CD4-positive, CD25-positive, alpha-beta regulatory T cell (primary cell): ENCODE data around the gene HCK. TPM values are rescaled to one million over a fixed set of nuclear protein-coding genes. Genes with fewer than 3 reads are reported as not detected.

Experiments used
- ATAC-seq, 2 donors: fragments of 150-1000 bp; cut with Tn5 transposase; one replicate each; pipeline ENCODE4 v1.10.0; 2021; ENCODE audit warnings: low read depth in 2 of 2, moderate number of reproducible peaks in 2 of 2, moderate library complexity in 1 of 2
- DNase-seq, 3 donors: peaks; one replicate each; pipeline versions ENCODE4 v3.0.0 to v3.0.0-alpha.2; 2012 to 2022; ENCODE audit warnings: mixed read lengths in 1 of 3
- H3K27ac ChIP-seq: one replicate; pipeline ENCODE4 v1.7.0; 2013; ENCODE audit warnings: mild to moderate bottlenecking, low read length; ENCODE audit not compliant: insufficient read depth, poor library complexity, severe bottlenecking
- H3K27me3 ChIP-seq: one replicate; pipeline ENCODE4 v1.7.0; 2013; ENCODE audit warnings: low read length; ENCODE audit not compliant: control insufficient read depth, insufficient read depth
- H3K36me3 ChIP-seq: one replicate; pipeline ENCODE4 v1.7.0; 2013; ENCODE audit warnings: mild to moderate bottlenecking, low read length, moderate library complexity; ENCODE audit not compliant: control insufficient read depth, insufficient read depth
- H3K4me1 ChIP-seq: 2 replicates; pipeline ENCODE4 v1.7.0; 2013; ENCODE audit warnings: mild to moderate bottlenecking, low read length; ENCODE audit not compliant: insufficient read depth, control insufficient read depth, poor library complexity, severe bottlenecking
- H3K4me3 ChIP-seq: one replicate; pipeline ENCODE4 v1.7.0; 2013; ENCODE audit warnings: low read depth, mild to moderate bottlenecking, low read length, moderate library complexity
- H3K9me3 ChIP-seq, 2 experiments: 1 replicate in 1 of 2; 2 replicates in 1 of 2; pipeline ENCODE4 v1.7.0; 2013; ENCODE audit warnings: low read length in 2 of 2, mild to moderate bottlenecking in 1 of 2, moderate library complexity in 1 of 2; ENCODE audit not compliant: control insufficient read depth in 2 of 2
- H3K27ac Mint-ChIP-seq, 3 donors: one replicate each; pipeline ENCODE4 v1.8.0; 2020 to 2022; ENCODE audit warnings: mild to moderate bottlenecking in 3 of 3, mixed read lengths in 3 of 3, moderate library complexity in 2 of 3
- H3K27me3 Mint-ChIP-seq: one replicate; pipeline ENCODE4 v1.8.0; 2022; ENCODE audit warnings: mild to moderate bottlenecking, mixed read lengths
- H3K36me3 Mint-ChIP-seq: one replicate; pipeline ENCODE4 v1.8.0; 2020; ENCODE audit warnings: mixed read lengths
- H3K4me1 Mint-ChIP-seq, 4 donors: one replicate each; pipeline ENCODE4 v1.8.0; 2020 to 2022; ENCODE audit warnings: mixed read lengths in 4 of 4, mild to moderate bottlenecking in 1 of 4
- H3K4me3 Mint-ChIP-seq, 4 donors: one replicate each; pipeline ENCODE4 v1.8.0; 2020 to 2022; ENCODE audit warnings: mild to moderate bottlenecking in 4 of 4, mixed read lengths in 4 of 4, moderate library complexity in 3 of 4
- H3K9me3 Mint-ChIP-seq, 7 donors: one replicate each; pipeline ENCODE4 v1.8.0; 2020 to 2022; ENCODE audit warnings: mixed read lengths in 7 of 7, mild to moderate bottlenecking in 3 of 7, moderate library complexity in 2 of 7
- polyA plus RNA-seq, 4 donors: library from polyadenylated mRNA; unstranded; fragments of 300-500 nt; fragmentation: Illumina TruSeq; gene quantifications; one replicate each; pipeline ENCODE4 v1.2.3, GENCODE V29; 2021
- total RNA-seq: library from RNA; stranded (reverse); gene quantifications from one replicate; pipeline ENCODE4 v1.2.3, GENCODE V29; 2022

The HCK gene
- total and polyA plus RNA-seq, 5 donors from 2014 or later = 0.23 to 0.87 (median 0.25) TPM; not detected in 2

DNA sequence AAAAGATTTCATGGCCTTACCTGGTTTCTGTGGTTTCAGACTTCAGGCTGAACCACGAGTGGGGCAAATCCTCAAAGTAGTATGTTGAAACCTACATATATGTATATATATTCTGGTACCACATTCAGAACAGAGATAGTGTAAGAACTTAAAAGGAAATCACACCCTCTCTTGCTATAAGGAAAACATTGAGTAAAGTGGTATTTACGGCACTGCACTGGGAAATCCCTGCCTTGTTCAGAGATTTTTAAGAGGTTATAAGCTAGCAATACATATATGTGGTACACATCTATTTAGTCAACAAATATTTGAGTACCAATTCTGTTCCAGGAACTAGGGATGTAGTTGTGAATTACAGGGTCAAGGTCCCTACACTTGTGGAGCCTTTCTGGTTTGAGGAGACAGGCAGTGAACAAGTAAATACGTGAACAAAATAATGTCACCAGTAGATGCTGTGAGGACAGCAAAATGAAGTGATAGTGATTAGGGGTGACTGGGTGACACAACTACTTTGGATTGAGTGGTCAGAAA is 59.2 kb downstream of the HCK start:
- H3K36me3 ChIP-seq = peaks cover 2% of the 10 kb centered on the region
- no peak for ATAC-seq
- peaks cover 13% of the 10 kb centered on the region for H3K4me1 ChIP-seq
- H3K27ac ChIP-seq = no peak overlapping the region
- Mint-ChIP-seq H3K9me3 (no peaks in the 10 kb centered on the region), H3K4me3 (peak overlapping the region; percentile 12 to 100 (median 94)), H3K27ac (peak overlapping the region in 2 of 3 donors; percentile 71 to 96), H3K4me1 (peaks cover 25 to 59% (median 40%) of the 10 kb centered on the region in 4 donors), H3K27me3 (no peaks in the 10 kb centered on the region), H3K36me3 (peaks cover 13% of the 10 kb centered on the region)
- no peaks in the 10 kb centered on the region for H3K9me3 ChIP-seq
- peak overlapping the region; percentile 99 for H3K4me3 ChIP-seq
- H3K27me3 ChIP-seq = no peaks in the 10 kb centered on the region
- no peak for DNase-seq

DNA sequence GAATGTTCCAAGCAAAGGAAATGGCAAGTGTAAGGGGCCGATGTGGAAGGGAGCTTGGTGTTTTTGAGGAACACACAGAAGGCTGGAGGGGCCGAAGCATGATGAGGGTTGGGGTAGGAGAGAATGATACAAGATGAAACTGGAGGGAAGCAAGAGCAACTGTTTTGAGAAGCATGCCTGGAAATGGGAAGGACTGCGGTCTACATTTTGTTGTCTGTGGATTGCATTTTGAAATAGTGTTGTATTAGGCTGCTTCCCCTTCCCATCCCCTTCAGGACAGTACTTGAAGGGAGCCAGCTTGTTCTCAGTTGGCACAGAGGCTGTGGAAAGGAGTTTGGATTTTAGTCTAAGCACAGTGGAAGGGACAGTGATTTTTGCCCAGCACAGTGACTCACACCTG is 59.7 kb downstream of the HCK start:
- peaks cover 25 to 65% (median 42%) of the 10 kb centered on the region in 4 donors for H3K4me1 Mint-ChIP-seq
- H3K4me1 ChIP-seq = peaks cover 13% of the 10 kb centered on the region

DNA sequence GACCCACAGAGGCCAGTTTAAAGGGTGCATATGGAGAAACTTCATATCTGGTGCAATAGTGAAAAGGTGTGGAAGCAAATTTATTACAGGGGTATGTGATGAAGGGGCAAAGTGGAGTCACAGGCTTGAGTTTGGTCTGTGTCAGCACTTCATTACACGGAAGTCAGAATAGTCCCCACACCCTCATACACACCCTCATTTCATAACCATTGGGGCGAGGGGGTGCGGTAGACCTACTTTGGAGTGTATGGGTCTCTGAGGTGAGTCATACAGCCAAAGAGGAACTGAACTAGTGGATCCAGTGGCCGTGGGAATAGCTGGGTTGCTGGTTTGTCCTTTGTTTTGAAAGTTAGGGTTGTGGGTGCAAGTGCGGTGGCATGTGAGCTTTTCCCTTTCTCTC is 60.8 kb downstream of the HCK start:
- DNase-seq = no peak

More for the DNA sequence above, 59.7 kb downstream of the HCK start:
- H3K27me3 ChIP-seq = no peaks in the 10 kb centered on the region
- DNase-seq (no peak), ATAC-seq (no peak)
- Mint-ChIP-seq H3K27ac (no peak overlapping the region), H3K27me3 (no peaks in the 10 kb centered on the region), H3K9me3 (no peaks in the 10 kb centered on the region), H3K4me3 (peak overlapping the region; percentile 12 to 95 (median 74)), H3K36me3 (peaks cover 13% of the 10 kb centered on the region)
- no peak overlapping the region for H3K27ac ChIP-seq
- peaks cover 2% of the 10 kb centered on the region for H3K36me3 ChIP-seq
- no peaks in the 10 kb centered on the region for H3K9me3 ChIP-seq
- H3K4me3 ChIP-seq = no peak overlapping the region

DNA sequence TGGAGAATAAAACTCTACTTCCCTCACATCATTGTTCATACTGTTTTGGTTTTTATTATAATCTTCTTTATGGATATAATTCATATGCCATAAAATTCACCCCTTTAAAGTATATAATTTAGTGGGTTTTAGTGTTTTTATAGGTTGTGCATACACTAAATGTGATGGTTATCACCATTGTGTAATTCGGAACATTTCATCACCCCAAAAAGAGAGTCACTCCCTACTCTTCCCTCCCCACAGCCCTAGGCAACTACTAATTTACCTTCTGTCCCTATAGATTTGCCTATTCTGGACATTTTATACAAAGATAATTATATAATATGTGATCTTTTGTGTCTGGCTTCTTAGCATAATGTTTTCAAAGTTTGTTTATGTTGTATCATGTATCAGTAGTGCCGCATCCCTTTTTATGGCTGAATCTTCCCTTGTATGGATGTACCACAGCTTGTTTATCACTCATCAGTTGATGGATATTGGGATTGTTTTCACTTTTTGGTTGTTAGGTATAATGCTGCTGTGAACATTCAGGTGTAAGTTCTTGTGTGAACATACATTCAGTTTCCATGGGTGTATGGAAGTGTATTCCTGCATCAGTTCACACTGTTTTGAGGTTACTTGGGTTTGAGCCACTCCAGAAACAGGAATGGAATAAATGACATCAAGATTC is 61.7 kb downstream of the HCK start:
- H3K27ac Mint-ChIP-seq = no peak overlapping the region
- H3K36me3 ChIP-seq = peaks cover 2% of the 10 kb centered on the region
- H3K4me3 ChIP-seq = no peak overlapping the region
- H3K4me1 Mint-ChIP-seq = peaks cover 25 to 77% (median 50%) of the 10 kb centered on the region in 4 donors
- no peak overlapping the region for H3K27ac ChIP-seq
- DNase-seq (no peak), ATAC-seq (no peak)
- peak overlapping the region in 3 of 4 donors; percentile 10 to 77 (median 57) for H3K4me3 Mint-ChIP-seq
- no peaks in the 10 kb centered on the region for H3K27me3 Mint-ChIP-seq
- H3K9me3 ChIP-seq = no peaks in the 10 kb centered on the region
- no peaks in the 10 kb centered on the region for H3K9me3 Mint-ChIP-seq
- no peaks in the 10 kb centered on the region for H3K27me3 ChIP-seq
- peaks cover 18% of the 10 kb centered on the region for H3K4me1 ChIP-seq
- H3K36me3 Mint-ChIP-seq = peaks cover 13% of the 10 kb centered on the region

More for the DNA sequence above, 60.8 kb downstream of the HCK start:
- Mint-ChIP-seq H3K4me1 (peaks cover 25 to 74% (median 49%) of the 10 kb centered on the region in 4 donors), H3K36me3 (peaks cover 13% of the 10 kb centered on the region), H3K27me3 (no peaks in the 10 kb centered on the region), H3K27ac (no peak overlapping the region), H3K9me3 (no peaks in the 10 kb centered on the region), H3K4me3 (peak overlapping the region in 2 of 4 donors; percentile 10 to 77)
- Histone ChIP-seq H3K9me3 (no peaks in the 10 kb centered on the region), H3K27ac (no peak overlapping the region), H3K36me3 (peaks cover 2% of the 10 kb centered on the region), H3K27me3 (no peaks in the 10 kb centered on the region), H3K4me1 (peaks cover 18% of the 10 kb centered on the region), H3K4me3 (no peak overlapping the region)
- ATAC-seq = no peak

DNA sequence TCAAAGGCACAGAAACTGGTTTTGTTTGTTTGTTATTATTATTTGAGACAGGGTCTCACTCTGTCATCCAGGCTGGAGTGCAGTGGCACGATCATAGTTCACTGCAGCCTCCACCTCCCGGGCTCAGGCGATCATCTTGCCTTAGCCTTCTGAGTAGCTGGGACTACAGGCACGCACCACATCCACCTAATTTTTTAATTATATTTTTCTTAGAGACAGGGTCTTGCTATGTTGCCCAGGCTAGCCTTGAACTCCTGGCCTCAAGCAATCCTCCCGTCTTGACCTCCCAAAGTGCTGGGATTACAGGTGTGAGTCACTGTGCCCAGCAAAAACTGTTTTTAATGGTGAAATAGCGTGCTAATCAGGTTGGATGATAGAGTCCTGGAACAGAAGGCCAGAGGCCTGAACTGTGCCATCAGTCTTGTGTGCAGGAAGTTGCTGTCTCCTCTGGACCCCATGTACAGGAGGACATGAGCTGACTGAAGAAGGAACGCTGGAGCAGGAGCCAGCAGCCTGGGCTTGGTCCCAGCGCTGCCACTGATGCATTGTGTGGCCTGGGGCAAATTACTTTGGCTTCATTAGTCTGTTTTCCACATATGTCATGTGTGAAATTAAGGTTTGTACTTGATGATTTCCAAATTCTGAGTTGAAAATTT is 62.4 kb downstream of the HCK start:
- Histone ChIP-seq H3K27me3 (no peaks in the 10 kb centered on the region), H3K9me3 (no peaks in the 10 kb centered on the region), H3K4me1 (peaks cover 18% of the 10 kb centered on the region), H3K27ac (no peak overlapping the region), H3K36me3 (peaks cover 2% of the 10 kb centered on the region), H3K4me3 (no peak overlapping the region)
- H3K4me3 Mint-ChIP-seq = peak overlapping the region in 1 of 4 donors; percentile 71
- peaks cover 25 to 75% (median 50%) of the 10 kb centered on the region in 4 donors for H3K4me1 Mint-ChIP-seq
- H3K27me3 Mint-ChIP-seq = no peaks in the 10 kb centered on the region
- H3K9me3 Mint-ChIP-seq = no peaks in the 10 kb centered on the region
- ATAC-seq (no peak), DNase-seq (no peak)
- H3K27ac Mint-ChIP-seq = no peak overlapping the region
- peaks cover 13% of the 10 kb centered on the region for H3K36me3 Mint-ChIP-seq

DNA sequence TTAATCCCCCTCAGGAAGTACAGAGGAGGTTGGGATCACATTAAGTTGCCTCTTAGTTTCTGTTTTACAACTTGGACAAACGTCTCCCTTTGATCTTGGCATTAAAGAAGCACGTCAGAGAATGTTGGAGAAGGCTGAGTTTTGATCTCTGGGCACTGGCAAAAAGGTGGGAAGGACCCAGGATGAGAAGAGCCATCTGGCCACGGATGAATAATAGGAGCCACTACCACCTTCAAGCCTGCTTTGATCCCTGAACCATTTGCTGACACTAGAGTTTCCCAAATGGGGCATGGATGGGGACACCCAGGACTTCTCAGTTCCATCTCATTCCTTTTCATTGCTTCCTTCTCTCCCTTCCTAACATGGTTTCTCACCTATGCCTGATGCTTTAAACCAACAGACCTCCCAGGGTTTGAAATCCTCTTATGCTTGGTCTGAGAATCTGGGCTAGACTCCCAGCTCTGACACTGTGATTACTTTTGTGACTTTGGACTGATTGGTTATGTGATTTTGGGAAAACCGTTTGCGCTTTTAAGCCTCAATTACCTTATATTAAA is 63.2 kb downstream of the HCK start:
- no peak overlapping the region for H3K27ac ChIP-seq
- Mint-ChIP-seq H3K4me1 (peaks cover 25 to 69% (median 48%) of the 10 kb centered on the region in 4 donors), H3K4me3 (peak overlapping the region in 1 of 4 donors; percentile 71)

DNA sequence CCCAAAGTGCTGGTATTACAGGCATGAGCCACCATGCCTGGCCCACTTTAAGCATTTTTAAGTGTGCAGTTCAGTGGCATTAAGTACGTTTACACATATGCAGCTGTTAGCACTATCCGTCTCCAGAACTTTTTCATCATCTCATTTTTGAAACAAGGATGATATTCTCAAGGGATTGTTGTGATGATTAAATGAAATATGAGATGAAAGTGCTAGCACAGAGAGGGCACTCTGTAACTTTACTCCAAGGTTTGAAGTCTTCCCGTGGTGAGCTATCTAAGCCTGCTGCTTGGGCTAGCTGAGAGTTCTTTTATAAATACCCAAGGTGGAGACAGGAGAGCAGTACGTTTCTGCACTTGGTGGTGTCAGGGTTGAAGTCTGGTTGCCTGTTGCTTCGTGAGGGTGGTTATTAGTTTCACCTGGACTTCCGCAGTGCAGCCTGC is 64.1 kb downstream of the HCK start:
- Histone ChIP-seq H3K9me3 (no peaks in the 10 kb centered on the region), H3K27me3 (no peaks in the 10 kb centered on the region), H3K27ac (no peak overlapping the region), H3K4me1 (peaks cover 9% of the 10 kb centered on the region), H3K36me3 (peaks cover 2% of the 10 kb centered on the region), H3K4me3 (no peak overlapping the region)
- Mint-ChIP-seq H3K4me1 (peaks cover 24 to 66% (median 47%) of the 10 kb centered on the region in 4 donors), H3K27ac (no peak overlapping the region), H3K9me3 (no peaks in the 10 kb centered on the region), H3K4me3 (peak overlapping the region in 2 of 4 donors; percentile 17 to 19), H3K36me3 (peaks cover 13% of the 10 kb centered on the region), H3K27me3 (no peaks in the 10 kb centered on the region)
- no peak for ATAC-seq
- DNase-seq = no peak

More for the DNA sequence above, 63.2 kb downstream of the HCK start:
- Mint-ChIP-seq H3K36me3 (peaks cover 13% of the 10 kb centered on the region), H3K27ac (peak overlapping the region in 1 of 3 donors; percentile 45), H3K27me3 (no peaks in the 10 kb centered on the region), H3K9me3 (no peaks in the 10 kb centered on the region)
- H3K9me3 ChIP-seq = no peaks in the 10 kb centered on the region
- H3K4me1 ChIP-seq = peaks cover 14% of the 10 kb centered on the region
- ATAC-seq = no peak
- H3K4me3 ChIP-seq = no peak overlapping the region
- H3K36me3 ChIP-seq = peaks cover 2% of the 10 kb centered on the region
- no peaks in the 10 kb centered on the region for H3K27me3 ChIP-seq
- DNase-seq = no peak
